ENCODE results near the gene TTC28.

TTC28 gene

GRCh38 chr22:28032861-28033260 lies 646.8 kb downstream of the TTC28 start:
- in situ Hi-C loops (cut with MboI; ENCODE audit: low sequenced_read_pairs), result loop anchor here (25.0 kb wide), 1 partner anchor 804 kb away; no protein-coding TSS in a partner anchor

- in situ Hi-C loops (cut with MboI; ENCODE audit: low sequenced_read_pairs), result loop anchor here (25.0 kb wide), 1 partner anchor 806 kb away; no protein-coding TSS in a partner anchor
Observed at GRCh38 chr22:28031383-28031922, 648.2 kb downstream of the TTC28 start.

- in situ Hi-C loops (cut with MboI; ENCODE audit: low sequenced_read_pairs), result loop anchor here (25.0 kb wide), 1 partner anchor 807 kb away; no protein-coding TSS in a partner anchor
Observed at GRCh38 chr22:28030473-28030872, 649.2 kb downstream of the TTC28 start.

GRCh38 chr22:28029956-28030355 lies 649.7 kb downstream of the TTC28 start:
- in situ Hi-C loops (cut with MboI; ENCODE audit: low sequenced_read_pairs), result loop anchor here (25.0 kb wide), 1 partner anchor 807 kb away; no protein-coding TSS in a partner anchor

GRCh38 chr22:28029201-28029948 lies 650.3 kb downstream of the TTC28 start:
- in situ Hi-C loops (cut with MboI; ENCODE audit: low sequenced_read_pairs), result loop anchor here (25.0 kb wide), 1 partner anchor 808 kb away; no protein-coding TSS in a partner anchor

- in situ Hi-C loops (cut with MboI; ENCODE audit: low sequenced_read_pairs), result loop anchor here (25.0 kb wide), 1 partner anchor 810 kb away; no protein-coding TSS in a partner anchor
Observed at GRCh38 chr22:28027453-28028448, 651.9 kb downstream of the TTC28 start.

GRCh38 chr22:28025866-28026575 lies 653.6 kb downstream of the TTC28 start:
- in situ Hi-C loops (cut with MboI; ENCODE audit: low sequenced_read_pairs), result loop anchor here (25.0 kb wide), 1 partner anchor 811 kb away; no protein-coding TSS in a partner anchor

- in situ Hi-C loops (cut with MboI; ENCODE audit: low sequenced_read_pairs), result loop anchor here (25.0 kb wide), 1 partner anchor 812 kb away; no protein-coding TSS in a partner anchor
Observed at GRCh38 chr22:28025333-28025732, 654.3 kb downstream of the TTC28 start.

- in situ Hi-C loops (cut with MboI; ENCODE audit: low sequenced_read_pairs), result no loop called here
Observed at GRCh38 chr22:28024422-28024888, 655.2 kb downstream of the TTC28 start.

- in situ Hi-C loops (cut with MboI; ENCODE audit: low sequenced_read_pairs), result no loop called here
Observed at GRCh38 chr22:28023774-28024173, 655.9 kb downstream of the TTC28 start.

GRCh38 chr22:28023036-28023435 lies 656.6 kb downstream of the TTC28 start:
- in situ Hi-C loops (cut with MboI; ENCODE audit: low sequenced_read_pairs), result no loop called here

- in situ Hi-C loops (cut with MboI; ENCODE audit: low sequenced_read_pairs), result no loop called here
Observed at GRCh38 chr22:28021998-28022660, 657.5 kb downstream of the TTC28 start.

- in situ Hi-C loops (cut with MboI; ENCODE audit: low sequenced_read_pairs), result no loop called here
Observed at GRCh38 chr22:28021116-28021997, 658.3 kb downstream of the TTC28 start.

GRCh38 chr22:28019881-28020861 lies 659.5 kb downstream of the TTC28 start:
- in situ Hi-C loops (cut with MboI; ENCODE audit: low sequenced_read_pairs), result no loop called here

- in situ Hi-C loops (cut with MboI; ENCODE audit: low sequenced_read_pairs), result no loop called here
Observed at GRCh38 chr22:28019360-28019759, 660.3 kb downstream of the TTC28 start.

GRCh38 chr22:28018461-28018927 lies 661.1 kb downstream of the TTC28 start:
- in situ Hi-C loops (cut with MboI; ENCODE audit: low sequenced_read_pairs), result no loop called here

- in situ Hi-C loops (cut with MboI; ENCODE audit: low sequenced_read_pairs), result no loop called here
Observed at GRCh38 chr22:28017859-28018258, 661.8 kb downstream of the TTC28 start.

- in situ Hi-C loops (cut with MboI; ENCODE audit: low sequenced_read_pairs), result no loop called here
Observed at GRCh38 chr22:28017558-28017820, 662.2 kb downstream of the TTC28 start.

All from HL-60/S4 treated with retinoic acid at 250 ng/mL for 4 days and 3 days (cell line).